Left kidney (tissue), 2 donors: ENCODE measurements around the gene BCL11B. TPM values are rescaled to one million over a fixed set of nuclear protein-coding genes. Genes with fewer than 3 reads are reported as not detected.
A peak's percentile ranks its signal among the peaks of the same experiment; 100 is the strongest.
"Not testable (repeated sequence)": the region's sequence is repeated elsewhere in the genome, so short reads cannot be mapped to it uniquely, and the experiment has no call there.

Source experiments
- DNase-seq: peaks from one replicate; pipeline ENCODE4 v3.0.0-alpha.2; 2013
- polyA plus RNA-seq: library from polyadenylated mRNA; unstranded; fragments of 120-200 nt; gene quantifications from one replicate; pipeline ENCODE4 v1.2.1, GENCODE V29; 2013; ENCODE audit not compliant: insufficient read length

BCL11B gene
- polyA plus RNA-seq, 1 donor: 2.7 TPM

GRCh38 chr14:99239661-99240092, 32.3 kb downstream of the BCL11B start:
- DNase-seq: no peak

GRCh38 chr14:99238216-99238615, 33.8 kb downstream of the BCL11B start:
- no peak for DNase-seq

- no peak for DNase-seq
These were observed 34.7 kb downstream of the BCL11B start for GRCh38 chr14:99237288-99237687.

- no peak for DNase-seq
These were observed 35.4 kb downstream of the BCL11B start for GRCh38 chr14:99236386-99237138.

GRCh38 chr14:99235582-99236320, 36.2 kb downstream of the BCL11B start:
- DNase-seq: no peak

DNA sequence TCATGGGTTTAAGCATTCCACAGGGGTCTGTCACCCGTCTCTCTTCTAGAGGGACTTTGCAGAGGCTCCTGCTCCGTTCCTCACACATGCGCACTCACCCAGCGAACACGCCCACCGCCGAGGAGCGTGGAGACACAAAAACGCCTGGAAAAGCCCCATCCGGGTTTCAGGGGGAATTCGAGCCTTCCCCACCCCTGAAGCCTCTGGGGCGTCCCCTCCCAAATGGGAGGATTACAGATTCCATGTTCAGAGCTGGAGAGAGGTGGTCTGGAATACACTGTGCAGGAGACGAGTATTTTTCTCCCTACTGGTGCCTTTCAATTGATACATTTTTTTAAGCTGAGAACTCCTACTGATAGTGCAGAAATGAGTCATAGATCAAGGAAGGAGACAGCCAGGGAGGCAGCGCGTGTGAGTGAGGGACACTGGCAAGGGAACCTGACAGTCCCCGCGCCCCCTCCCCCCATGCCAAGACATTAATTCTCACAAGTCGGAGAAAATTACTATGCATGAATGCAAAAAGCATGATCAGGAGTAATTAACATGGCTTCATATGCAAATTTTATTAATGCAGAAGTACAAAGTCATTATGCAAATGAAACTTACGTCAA, 36.9 kb downstream of the BCL11B start:
- no peak for DNase-seq

DNA sequence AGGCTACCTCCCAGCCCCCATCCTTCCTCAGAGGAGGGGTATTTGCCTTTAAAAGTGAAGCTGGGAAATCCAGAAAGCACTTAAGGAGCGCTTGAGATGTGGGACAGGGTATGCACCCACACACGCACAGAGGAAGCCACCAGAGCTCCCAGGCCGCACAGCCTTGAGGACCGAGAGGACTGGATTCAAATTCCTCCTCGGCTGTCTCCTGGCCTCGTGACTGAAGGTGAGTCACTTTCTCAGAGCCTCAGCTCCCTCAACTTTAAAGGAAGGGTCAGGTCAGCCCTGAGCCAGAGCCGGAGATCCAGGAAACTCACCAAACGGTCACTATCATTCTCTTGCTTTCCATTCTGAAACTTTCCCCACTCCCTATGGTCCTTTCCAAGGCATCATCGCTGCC, 37.6 kb downstream of the BCL11B start:
- DNase-seq: no peak

GRCh38 chr14:99233222-99234035, 38.6 kb downstream of the BCL11B start:
- DNase-seq: no peak

- DNase-seq: no peak
These were observed 39.2 kb downstream of the BCL11B start for GRCh38 chr14:99232714-99233214.

DNA sequence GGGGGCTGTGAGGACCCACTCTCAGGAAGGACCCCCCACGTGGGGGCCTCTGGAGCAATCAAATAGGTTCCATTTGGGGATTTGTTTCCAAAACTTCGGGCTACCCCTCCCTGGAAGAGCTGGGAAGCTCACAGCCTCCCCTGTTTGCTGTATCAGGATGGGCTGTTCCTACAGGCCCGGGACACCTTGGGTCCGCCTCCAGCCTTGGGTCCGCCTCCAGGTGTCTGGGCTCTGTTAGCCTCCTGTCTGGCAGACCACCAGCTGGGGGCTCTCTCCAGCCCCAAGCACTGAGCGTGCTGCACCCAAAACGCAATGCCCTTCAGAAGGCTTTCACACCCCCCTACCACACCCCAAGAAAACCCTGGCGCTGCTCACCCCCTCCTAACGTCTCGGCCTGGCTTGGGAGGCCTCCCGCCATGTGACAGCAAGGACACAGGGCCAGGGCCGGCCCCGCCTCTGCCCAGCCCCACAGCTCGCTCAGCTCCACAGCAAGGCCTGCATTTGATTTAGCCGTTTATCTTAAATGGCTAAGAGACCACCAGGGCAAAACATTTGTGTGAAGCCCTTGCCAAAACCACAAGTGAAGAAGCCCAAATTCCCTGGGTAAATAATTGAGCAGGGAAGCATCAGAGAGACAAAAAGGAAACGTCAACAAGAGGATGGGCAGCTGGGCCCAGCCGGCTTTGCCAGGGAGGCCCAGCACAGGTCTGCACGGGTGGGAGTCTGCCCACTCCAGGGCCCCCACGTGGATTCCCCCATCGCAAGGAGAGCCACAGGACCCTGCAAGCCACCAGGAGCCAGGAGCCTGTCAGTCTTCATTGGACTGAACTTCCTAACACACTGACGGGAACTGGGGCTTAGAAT, 39.9 kb downstream of the BCL11B start:
- peak; percentile 77 for DNase-seq

DNA sequence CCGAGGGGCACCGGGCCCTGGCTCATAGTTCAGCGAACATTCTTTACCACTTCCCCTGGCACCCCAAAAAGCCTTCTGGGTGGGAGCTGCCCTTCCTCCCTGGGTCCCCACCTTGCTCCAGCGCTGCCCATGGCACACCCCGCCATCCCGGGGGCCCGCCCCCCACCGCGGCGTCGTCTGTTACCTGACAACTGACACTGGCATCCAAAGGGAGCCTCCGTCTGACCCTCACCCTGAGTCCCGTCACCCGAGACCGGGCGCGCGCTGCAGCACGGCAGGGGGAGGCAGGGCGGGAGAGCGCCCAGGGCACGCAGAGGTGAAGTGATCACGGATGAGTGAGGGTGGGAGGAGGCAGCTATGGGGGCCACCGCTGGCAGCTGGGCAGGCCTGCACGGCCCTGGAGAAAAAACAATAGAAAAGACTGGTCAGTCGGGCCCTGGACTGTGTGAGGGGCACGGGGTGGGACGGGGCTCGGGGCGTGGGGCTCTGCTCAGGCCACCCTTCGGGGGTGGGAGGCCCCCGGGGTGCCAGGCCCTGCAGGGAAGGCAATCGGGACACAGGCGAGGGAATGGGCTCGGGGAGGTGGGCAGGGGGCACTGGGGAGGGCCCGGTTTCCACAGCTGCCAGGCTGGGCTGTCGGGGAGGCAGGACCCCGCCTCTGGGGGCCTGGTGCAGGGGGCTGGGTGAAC, 40.7 kb downstream of the BCL11B start:
- DNase-seq: no peak

DNA sequence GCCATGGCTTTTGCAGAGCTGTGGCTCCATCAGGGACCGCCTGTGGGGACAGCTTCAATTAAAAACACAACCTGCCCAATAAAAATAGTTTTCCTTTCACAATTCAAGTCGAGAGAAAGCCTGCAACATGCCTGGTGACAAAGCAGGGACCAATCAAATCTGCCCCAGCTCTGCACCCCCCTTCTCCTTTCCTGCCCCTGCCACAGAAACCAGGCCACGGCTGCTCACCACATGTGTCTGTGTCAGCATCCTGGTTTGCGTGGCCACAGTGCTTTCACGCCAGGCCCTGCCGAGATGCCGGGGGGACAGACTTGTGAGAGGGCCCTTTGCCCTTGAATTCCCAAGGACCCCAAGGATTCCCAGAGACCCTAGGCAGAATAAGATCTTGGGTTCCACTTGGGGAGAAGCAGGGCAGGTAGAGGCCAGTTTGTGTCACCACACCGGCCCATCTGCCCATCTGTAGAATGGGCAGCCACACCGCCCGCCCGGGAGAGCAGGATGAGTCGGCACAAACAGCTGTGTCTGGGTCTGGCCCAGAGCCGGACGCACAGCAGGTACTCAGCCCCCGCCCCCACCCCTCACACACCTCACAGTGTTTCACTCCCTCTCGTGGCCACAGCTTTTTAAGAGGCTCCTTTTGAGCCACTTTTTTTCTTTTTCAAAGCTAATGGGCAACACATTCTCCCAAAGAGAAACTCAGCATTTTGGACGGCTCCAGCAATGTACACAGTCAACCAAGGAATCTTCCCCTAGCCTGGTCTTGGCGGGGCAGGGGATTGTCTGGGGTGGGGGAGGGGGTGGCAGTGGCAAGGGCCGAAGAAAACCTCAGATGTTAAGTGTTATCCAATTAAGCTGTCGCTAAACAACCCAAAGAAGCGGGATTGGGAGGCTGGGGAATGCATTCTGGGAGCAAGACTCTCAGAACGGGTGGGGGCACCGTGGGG, 41.5 kb downstream of the BCL11B start:
- no peak for DNase-seq

DNA sequence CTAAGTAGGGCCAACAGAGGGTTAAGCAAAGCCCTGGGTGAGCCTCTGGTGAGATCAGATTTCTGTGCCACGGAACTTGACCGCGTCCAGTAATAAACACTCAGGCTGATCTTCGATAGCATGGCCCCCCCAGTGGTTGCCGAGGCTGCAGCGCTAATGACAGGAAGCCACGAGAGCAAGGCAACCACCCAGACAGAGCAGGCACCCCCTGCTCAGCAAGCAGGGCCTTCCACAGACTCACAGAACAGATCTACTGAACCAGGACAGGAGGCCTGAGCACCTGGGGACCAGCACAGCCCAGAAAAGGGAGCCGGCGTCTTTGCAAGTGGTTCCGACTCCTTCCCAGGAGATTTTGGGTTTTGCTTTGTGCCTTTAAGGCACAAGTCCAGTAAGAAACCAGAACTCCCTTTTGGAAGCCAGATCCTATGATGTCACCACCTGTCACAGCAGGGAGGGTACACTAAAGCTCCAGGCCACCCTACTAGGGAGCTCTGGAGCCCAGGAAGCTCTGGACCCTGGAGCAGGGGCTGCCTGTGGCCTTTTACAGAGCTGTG, 42.3 kb downstream of the BCL11B start:
- DNase-seq: peak; percentile 66

DNA sequence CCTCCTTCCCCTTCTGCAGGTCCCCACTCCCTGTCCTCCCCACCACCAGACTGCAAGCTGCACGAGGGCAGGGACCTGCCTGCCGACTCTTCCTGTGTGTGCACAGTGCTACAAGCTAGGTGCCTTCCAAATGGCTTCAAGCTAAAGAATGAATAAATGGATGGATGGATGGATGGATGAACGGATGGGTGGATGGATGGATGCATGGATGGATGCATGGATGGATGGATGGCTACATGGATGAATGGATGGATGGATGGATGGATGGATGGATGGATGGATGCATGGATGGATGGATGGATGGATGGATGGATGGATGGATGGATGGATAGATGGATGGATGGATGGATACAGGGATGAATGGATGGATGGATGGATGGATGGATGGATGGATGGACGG, 43.2 kb downstream of the BCL11B start:
- not testable (repeated sequence) for DNase-seq

DNA sequence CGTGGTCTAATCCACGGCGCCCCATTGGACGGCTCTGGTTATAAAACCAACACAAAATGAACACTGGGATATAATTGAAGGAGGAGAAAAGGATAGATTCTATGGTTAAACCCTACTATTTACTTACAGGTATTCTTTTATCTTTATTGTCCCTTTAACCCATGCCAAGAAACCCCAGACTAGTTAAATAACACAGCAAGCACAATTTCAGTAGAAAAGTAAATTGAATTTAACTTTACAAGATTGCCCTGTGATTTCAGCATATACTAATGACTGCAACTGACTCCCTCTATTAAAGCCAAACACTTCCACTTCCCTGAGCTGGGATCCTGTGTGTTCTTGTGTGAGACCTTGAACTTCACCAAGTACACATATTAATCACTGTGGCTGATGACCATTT, 45.3 kb downstream of the BCL11B start:
- DNase-seq: no peak

DNA sequence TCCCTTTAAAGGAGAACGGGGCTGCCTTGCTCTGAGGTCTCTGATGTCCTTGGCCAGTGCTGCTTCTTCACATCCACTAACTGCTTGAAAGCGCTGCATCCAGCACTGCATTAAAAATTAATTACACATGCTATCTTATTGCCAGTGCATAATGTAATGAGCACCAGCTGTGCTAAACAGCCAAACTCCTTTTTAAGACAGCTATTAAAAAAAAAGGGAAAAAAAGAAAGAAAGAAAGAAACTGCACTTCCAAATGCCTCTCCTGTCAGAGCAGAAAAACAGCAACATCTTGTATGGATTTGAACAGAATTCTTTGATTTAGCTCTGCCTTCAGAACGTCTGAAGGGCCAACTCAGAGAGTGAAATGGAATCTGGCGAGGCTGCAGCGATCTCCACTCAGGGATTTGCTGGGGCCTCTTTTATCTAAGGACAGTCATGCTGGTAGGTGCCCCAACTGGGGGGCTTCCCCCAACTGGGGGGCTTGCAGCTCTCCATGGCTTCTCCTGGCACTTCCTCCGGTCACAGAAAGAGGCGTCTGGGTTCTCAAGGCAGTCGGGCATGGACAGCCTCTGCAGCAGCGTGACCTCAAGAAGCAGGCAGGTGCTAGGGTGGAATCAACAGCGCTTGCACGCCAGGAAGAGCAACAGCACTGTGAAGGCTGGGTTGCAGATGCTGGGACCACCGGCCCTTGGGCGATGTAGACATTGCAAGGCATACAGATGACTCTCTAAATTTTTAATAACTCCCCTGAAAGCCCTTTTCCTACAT, 46.4 kb downstream of the BCL11B start:
- DNase-seq: no peak

- DNase-seq: no peak
These were observed 47.0 kb downstream of the BCL11B start for GRCh38 chr14:99224948-99225347.
